T-helper 1 cell treated with Interleukin-12 subunit alpha and Interleukin-12 subunit beta and Interleukin-4 antibody, amounts not matched to agents 30 μg/mL and 1 μg/mL, for 36 hours (primary cell): ENCODE results near the gene VIM.
A peak's percentile ranks its signal among the peaks of the same experiment; 100 is the strongest.

ENCODE experiments used
- H3K27ac Mint-ChIP-seq: one replicate; pipeline ENCODE4 v1.8.0; 2021; ENCODE audit warnings: mild to moderate bottlenecking, mixed read lengths
- H3K27me3 Mint-ChIP-seq: one replicate; pipeline ENCODE4 v1.8.0; 2021; ENCODE audit warnings: low read depth, mixed read lengths
- H3K36me3 Mint-ChIP-seq: one replicate; pipeline ENCODE4 v1.8.0; 2021; ENCODE audit warnings: low read depth, mixed read lengths
- H3K4me1 Mint-ChIP-seq: one replicate; pipeline ENCODE4 v1.8.0; 2021; ENCODE audit warnings: low read depth, mixed read lengths
- H3K4me3 Mint-ChIP-seq: one replicate; pipeline ENCODE4 v1.8.0; 2021; ENCODE audit warnings: mild to moderate bottlenecking, moderate library complexity, mixed read lengths
- H3K9me3 Mint-ChIP-seq: one replicate; pipeline ENCODE4 v1.8.0; 2021; ENCODE audit warnings: mixed read lengths

VIM gene

GRCh38 chr10:17228091-17229015 lies at the start of gene VIM:
VIM (plus strand) TSS chr10:17228241; CDS start chr10:17229423, 1,182 bp downstream.
- H3K4me3 Mint-ChIP-seq: peak within 1 kb of the TSS; percentile 92
- peaks cover 49% of the 10 kb centered on the region for H3K4me1 Mint-ChIP-seq

GRCh38 chr10:17179002-17179401 lies 49.0 kb upstream of the VIM start:
- peaks cover 6% of the 10 kb centered on the region for H3K4me1 Mint-ChIP-seq
- no peak overlapping the region for H3K4me3 Mint-ChIP-seq
- H3K36me3 Mint-ChIP-seq: peaks cover 1% of the 10 kb centered on the region
- no peak overlapping the region for H3K27ac Mint-ChIP-seq
- no peaks in the 10 kb centered on the region for H3K9me3 Mint-ChIP-seq
- no peaks in the 10 kb centered on the region for H3K27me3 Mint-ChIP-seq

More at GRCh38 chr10:17228091-17229015, at the start of gene VIM:
- Mint-ChIP-seq H3K27me3 (peaks cover 6% of the 10 kb centered on the region), H3K9me3 (no peaks in the 10 kb centered on the region), H3K36me3 (peaks cover 52% of the 10 kb centered on the region), H3K27ac (peak within 1 kb of the TSS; percentile 100)

DNA sequence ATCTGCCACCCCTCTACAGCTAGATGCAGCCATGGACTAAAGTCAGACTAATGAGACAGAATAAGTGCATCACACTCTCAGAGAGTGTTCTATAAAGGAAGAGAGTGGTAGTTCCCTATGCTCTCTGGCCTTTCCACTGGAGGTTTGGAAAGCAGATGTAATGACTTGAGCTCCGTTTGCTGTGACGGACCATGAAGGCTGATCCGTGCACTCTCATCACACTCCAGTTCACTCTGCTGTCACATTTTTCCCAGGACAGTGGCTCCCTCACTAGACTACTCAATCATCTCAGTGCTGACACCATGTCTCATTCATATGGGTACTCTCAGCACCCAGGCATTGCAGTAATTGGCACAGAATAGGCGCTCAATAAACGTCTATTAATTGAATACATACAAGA lies 46.9 kb upstream of the VIM start:
- Mint-ChIP-seq H3K36me3 (peaks cover 1% of the 10 kb centered on the region), H3K27ac (no peak overlapping the region)

DNA sequence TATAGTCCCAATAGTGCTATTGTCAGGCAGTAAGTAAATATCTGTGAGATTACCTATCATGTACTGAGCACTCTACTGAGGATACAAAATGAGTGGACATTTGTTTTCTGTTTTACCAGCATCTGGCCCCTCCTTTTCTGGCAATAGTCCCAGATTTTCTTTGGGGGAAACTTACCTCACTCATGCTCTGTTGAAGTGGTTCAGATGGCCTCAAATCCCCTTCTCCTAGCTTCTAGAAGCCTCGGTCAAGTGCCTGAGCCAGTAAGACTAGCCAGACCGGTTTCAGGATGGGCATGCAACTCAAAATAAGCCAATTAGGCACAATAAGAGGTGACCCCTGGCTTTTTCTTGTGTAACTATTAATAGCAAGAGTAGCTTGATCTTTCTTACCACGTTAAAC lies 46.3 kb upstream of the VIM start:
- no peaks in the 10 kb centered on the region for H3K4me1 Mint-ChIP-seq
- peaks cover under 1% of the 10 kb centered on the region for H3K36me3 Mint-ChIP-seq
- H3K27ac Mint-ChIP-seq: no peak overlapping the region
- no peak overlapping the region for H3K4me3 Mint-ChIP-seq
- H3K27me3 Mint-ChIP-seq: no peaks in the 10 kb centered on the region
- no peaks in the 10 kb centered on the region for H3K9me3 Mint-ChIP-seq

More for the DNA sequence above, 46.9 kb upstream of the VIM start:
- H3K9me3 Mint-ChIP-seq: no peaks in the 10 kb centered on the region
- peaks cover 1% of the 10 kb centered on the region for H3K4me1 Mint-ChIP-seq
- H3K4me3 Mint-ChIP-seq: no peak overlapping the region
- H3K27me3 Mint-ChIP-seq: no peaks in the 10 kb centered on the region

- no peaks in the 10 kb centered on the region for H3K27me3 Mint-ChIP-seq
- H3K9me3 Mint-ChIP-seq: no peaks in the 10 kb centered on the region
- H3K4me3 Mint-ChIP-seq: no peak overlapping the region
- H3K36me3 Mint-ChIP-seq: no peaks in the 10 kb centered on the region
- H3K27ac Mint-ChIP-seq: no peak overlapping the region
- H3K4me1 Mint-ChIP-seq: no peaks in the 10 kb centered on the region
These were observed 44.9 kb upstream of the VIM start for GRCh38 chr10:17183110-17183509.

DNA sequence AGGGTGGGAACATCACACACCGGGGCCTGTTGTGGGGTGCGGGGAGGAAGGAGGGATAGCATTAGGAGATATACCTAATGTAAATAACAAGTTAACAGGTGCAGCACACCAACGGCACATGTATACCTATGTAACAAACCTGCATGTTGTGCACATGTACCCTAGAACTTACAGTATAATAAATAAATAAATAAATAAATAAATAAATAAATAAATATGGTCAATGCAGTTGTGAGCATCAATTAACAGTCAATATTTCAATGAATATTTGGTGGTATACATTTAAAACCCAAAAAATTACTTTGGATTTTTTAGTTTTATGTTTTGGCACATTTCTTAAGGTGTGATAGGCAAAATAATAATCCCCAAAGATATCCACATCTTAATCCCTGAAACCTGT lies 42.2 kb upstream of the VIM start:
- H3K27ac Mint-ChIP-seq: no peak overlapping the region
- peaks cover 3% of the 10 kb centered on the region for H3K36me3 Mint-ChIP-seq

DNA sequence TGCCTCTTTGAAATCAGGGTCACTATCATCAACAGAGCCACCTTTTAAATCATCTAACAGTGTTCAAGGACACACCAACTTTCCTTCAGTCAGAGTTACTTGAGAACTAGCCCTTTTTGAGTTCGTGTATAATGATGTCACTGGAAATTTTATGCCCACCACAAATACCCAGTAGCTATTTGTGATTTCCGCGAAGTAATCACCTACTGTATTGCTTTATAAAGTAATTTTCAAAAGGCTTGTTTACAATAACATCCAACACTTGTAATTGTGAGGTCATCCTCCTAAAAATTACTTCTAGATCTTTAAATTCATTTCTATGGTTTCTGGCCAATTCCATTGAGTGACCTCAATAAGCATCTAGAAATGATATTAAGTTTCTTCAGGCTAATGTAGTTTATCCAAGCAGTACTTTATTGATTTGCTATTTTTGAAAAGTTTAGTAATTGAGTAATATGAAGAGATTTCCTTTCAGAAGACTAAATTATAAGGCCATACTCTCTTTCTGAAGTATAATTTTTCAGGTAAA lies 39.3 kb upstream of the VIM start:
- Mint-ChIP-seq H3K4me1 (peaks cover 4% of the 10 kb centered on the region), H3K9me3 (no peaks in the 10 kb centered on the region)

More for the DNA sequence above, 42.2 kb upstream of the VIM start:
- H3K4me1 Mint-ChIP-seq: peaks cover 2% of the 10 kb centered on the region
- no peak overlapping the region for H3K4me3 Mint-ChIP-seq
- no peaks in the 10 kb centered on the region for H3K9me3 Mint-ChIP-seq
- no peaks in the 10 kb centered on the region for H3K27me3 Mint-ChIP-seq

GRCh38 chr10:17190602-17191001 lies 37.4 kb upstream of the VIM start:
- H3K36me3 Mint-ChIP-seq: peaks cover 12% of the 10 kb centered on the region
- no peak overlapping the region for H3K27ac Mint-ChIP-seq
- no peaks in the 10 kb centered on the region for H3K27me3 Mint-ChIP-seq
- no peaks in the 10 kb centered on the region for H3K9me3 Mint-ChIP-seq
- H3K4me3 Mint-ChIP-seq: no peak overlapping the region
- H3K4me1 Mint-ChIP-seq: peaks cover 4% of the 10 kb centered on the region

More for the DNA sequence above, 39.3 kb upstream of the VIM start:
- Mint-ChIP-seq H3K27me3 (no peaks in the 10 kb centered on the region), H3K27ac (no peak overlapping the region), H3K4me3 (no peak overlapping the region), H3K36me3 (peaks cover 7% of the 10 kb centered on the region)

DNA sequence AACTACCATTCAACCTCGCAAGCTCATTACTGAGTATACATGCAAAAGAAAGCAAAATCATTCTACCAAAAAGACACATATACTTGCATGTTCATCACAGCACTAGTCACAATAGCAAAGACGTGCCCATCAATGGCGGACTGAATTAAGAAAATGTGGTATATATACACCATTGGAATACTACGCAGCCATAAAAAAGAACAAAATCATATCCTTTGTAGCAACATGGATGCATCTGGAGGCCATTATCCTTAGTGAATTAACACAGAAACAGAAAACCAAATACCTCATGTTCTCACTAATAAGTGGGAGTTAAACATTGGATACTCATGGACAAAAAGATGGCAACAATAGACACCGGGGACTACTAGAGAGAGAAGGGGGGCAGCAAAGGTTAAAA lies 33.0 kb upstream of the VIM start:
- H3K4me1 Mint-ChIP-seq: peaks cover 11% of the 10 kb centered on the region
- H3K4me3 Mint-ChIP-seq: no peak overlapping the region
- no peaks in the 10 kb centered on the region for H3K27me3 Mint-ChIP-seq
- H3K9me3 Mint-ChIP-seq: no peaks in the 10 kb centered on the region
- peaks cover 12% of the 10 kb centered on the region for H3K36me3 Mint-ChIP-seq
- no peak overlapping the region for H3K27ac Mint-ChIP-seq

GRCh38 chr10:17196045-17196444 lies 32.0 kb upstream of the VIM start:
- Mint-ChIP-seq H3K4me1 (peaks cover 16% of the 10 kb centered on the region), H3K4me3 (no peak overlapping the region), H3K27ac (no peak overlapping the region), H3K36me3 (peaks cover 8% of the 10 kb centered on the region), H3K27me3 (no peaks in the 10 kb centered on the region), H3K9me3 (no peaks in the 10 kb centered on the region)

GRCh38 chr10:17196573-17196972 lies 31.5 kb upstream of the VIM start:
- no peak overlapping the region for H3K4me3 Mint-ChIP-seq
- H3K36me3 Mint-ChIP-seq: peaks cover 8% of the 10 kb centered on the region
- H3K27ac Mint-ChIP-seq: no peak overlapping the region
- H3K4me1 Mint-ChIP-seq: peaks cover 16% of the 10 kb centered on the region
- H3K27me3 Mint-ChIP-seq: no peaks in the 10 kb centered on the region
- H3K9me3 Mint-ChIP-seq: no peaks in the 10 kb centered on the region

DNA sequence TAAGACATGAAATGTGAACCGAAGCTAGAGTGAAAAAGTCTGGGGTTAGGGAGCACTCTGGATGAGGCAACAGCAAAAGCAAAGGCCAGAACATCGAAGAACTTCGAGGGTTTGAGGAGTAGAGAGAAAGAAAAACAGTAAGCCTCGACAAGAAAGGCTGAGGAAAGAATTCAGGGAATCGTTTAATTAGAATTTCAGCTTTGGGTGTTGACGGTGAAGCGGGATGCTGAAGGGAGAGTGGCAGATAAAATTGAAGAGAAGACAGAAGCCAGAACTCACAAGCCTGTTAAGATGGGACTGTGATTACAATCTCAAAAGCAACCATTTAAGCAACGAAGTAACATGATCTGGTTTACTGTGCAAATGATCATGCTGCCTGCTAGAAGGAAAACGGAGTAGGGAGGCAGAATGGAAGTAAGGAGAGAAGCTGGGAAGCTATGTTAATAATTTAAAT lies 28.7 kb upstream of the VIM start:
- no peaks in the 10 kb centered on the region for H3K9me3 Mint-ChIP-seq
- H3K36me3 Mint-ChIP-seq: peaks cover 2% of the 10 kb centered on the region
- peaks cover 27% of the 10 kb centered on the region for H3K4me1 Mint-ChIP-seq
- H3K27ac Mint-ChIP-seq: no peak overlapping the region
- H3K4me3 Mint-ChIP-seq: no peak overlapping the region
- H3K27me3 Mint-ChIP-seq: no peaks in the 10 kb centered on the region

DNA sequence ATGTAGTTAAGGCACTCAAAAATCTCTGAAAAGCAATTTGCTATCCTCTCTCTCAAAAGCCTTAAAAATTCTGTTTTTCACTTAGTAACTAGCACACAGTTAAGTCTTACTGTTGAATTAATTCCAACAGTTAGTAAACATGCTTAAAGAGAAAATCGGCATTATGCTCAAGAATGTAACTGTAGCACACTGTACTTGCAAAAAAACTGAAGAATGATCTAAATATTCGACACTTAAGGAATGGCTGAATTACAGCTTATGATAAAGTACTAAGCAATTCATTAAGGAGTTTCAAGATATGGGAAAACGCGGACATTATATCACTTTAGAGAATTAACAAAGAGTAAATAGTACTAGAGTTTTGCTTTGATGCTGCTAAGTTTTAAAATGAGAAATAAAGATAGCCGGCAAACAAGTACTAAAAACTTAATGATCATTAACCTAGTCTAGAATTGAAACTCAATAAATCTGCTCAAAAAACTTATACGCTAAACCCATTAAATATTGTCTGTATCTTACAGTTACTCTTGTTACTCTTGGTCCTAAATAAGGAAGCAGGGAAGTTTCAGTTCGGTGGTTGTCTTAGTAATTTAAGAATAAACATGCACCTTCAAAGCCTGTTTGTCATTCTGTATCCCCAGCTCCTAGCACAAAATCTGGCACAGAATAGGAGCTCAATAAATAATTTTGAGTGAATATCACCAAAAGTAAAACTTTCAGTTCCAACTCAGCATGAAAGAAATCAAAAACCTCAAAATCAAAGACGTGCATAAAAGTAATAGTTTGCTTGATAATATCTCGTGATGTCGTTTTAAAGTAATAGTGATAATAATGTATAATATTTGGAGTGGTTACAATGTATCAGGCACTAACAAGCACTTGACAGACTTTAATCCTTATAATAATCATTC lies 27.8 kb upstream of the VIM start:
- Mint-ChIP-seq H3K27me3 (no peaks in the 10 kb centered on the region), H3K9me3 (no peaks in the 10 kb centered on the region), H3K4me3 (peak overlapping the region; percentile 88), H3K27ac (peak overlapping the region; percentile 87), H3K4me1 (peaks cover 29% of the 10 kb centered on the region), H3K36me3 (peaks cover 2% of the 10 kb centered on the region)
